Inflammatory macrophage treated with lipopolysaccharide for 1 hour (primary cell): ENCODE measurements around the gene DOCK4.

ENCODE experiments used
- DNase-seq, 2 donors: peaks; one replicate each; pipeline ENCODE4 v3.0.0-alpha.2; 2020 to 2022

DOCK4 gene

DNA sequence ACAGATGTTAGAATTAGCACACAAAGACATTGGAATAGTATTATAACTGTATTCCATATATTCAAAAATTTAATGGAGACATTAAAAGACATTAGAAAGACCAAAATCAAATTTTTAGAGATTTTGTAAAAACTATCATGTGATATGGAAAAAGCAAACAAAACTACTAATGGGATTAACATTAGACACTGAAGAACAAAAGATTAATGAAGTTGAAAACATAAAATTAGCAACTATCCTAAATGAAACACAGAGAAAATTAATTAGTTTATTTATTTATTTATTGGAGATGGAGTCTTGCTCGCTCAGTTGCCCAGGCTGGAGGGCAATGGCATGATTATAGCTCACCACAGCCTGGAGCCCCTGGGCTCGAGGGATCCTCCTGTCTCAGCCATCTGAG is 158.8 kb downstream of the DOCK4 start:
- no peak for DNase-seq

DNA sequence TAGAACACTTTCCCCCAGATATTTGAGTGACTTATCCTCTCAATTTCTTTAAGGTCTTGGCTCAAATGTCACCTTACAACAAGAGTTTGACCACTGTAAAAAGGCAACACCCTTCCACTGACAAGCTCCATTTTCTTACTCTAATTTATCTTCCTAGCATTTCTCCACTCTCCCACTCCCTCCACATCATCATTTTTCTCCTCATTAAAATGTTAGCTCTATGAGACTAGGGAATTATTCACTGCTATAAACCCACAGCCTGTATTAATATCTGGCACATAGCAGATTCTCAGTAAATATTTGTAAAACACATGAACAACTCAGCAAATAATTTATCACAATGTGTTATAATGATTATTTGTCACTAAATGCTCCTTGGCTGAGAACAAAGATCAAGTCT is 161.0 kb downstream of the DOCK4 start:
- no peak for DNase-seq

DNA sequence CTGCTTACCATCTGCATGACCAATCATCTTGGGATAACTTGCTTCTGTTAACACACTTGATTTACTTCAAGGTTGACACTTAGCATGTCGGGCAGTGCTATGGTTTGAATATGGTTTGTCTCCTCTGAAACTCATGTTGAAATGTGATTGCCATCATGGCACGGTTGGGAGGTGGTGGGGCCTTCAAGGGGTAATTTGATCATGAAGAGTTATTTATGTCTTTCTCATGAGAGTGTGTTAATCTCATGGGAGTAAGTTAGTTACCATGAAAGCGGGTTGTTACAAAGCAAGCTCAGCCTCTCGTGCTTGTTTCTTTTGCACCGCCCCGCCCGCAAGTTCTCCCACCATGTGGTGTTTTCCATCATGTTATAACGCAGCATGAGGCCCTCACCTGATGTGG is 163.6 kb downstream of the DOCK4 start:
- DNase-seq, result no peak

DNA sequence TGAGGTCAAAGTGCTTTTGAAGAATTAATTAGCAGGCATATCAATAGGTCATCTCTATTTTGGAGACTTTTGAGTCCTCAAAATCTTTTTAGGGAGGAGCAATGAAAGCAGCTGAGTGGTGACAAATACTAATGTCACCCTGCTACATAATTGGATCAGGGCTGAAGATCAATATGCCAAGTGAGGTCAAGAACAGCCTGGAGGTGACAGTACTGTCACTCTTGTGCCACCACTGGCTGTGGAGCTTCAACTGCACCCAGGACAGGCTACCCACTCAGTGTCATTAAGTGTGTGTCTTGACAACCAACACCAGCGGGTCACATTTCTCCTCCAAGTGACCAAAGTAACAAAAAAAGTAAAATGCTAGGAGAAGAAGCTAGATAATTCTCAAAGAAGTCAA is 167.8 kb downstream of the DOCK4 start:
- DNase-seq, result no peak

DNA sequence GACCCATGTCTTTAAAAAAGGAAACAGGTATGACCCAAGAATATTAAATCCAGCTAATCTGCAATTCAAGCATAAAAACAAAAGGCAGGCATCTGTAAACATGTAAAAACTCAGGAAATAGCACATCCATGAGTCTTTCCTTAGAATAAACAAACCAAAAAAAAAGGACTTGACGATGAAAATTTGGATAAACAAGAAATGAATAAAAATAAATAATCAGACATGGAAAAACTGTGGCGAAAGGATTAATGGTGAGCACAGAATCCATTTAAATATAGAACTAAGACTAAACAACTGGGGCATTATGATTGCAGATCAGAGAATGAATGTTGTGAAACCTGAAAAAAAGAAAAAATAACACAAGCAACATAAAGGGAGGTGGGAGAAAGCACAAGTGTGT is 170.1 kb downstream of the DOCK4 start:
- no peak for DNase-seq

DNA sequence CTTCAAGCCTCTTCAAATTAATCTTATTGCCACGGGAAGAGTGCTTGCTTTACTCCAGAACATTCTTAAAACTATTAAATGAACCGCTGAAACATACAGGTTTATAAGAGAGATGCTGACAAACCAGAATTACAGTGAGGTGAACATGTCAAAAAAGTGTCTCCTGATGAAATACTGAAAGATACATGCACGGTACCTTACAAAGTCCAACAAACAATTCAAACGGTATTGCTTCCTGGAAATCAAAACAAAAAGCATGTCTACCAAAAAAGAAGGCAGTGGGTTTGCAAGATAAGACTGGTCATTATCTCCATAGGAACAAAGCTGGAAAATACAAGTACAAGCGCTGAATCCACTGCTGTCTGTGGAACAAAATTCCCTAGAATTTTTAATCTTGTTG is 174.5 kb downstream of the DOCK4 start:
- no peak for DNase-seq

DNA sequence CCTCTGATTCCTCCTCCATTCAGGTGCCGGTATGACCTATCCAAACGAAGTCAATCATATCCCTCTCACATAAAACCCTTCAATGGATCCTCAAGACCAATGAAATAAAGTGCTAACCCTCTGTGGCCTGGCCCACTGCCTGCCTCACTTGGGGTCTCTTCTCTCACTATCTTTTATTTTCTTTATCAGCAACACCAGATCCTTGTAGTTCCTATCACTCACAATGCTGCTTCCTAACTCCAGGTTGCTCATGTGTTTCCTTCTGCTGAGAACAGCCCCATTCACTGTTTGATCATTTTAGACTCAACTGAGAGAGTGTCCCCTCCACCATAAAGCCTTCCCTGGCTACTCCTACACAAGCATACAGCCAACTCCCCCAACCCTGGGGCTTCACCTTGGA is 180.6 kb downstream of the DOCK4 start:
- DNase-seq, result no peak

DNA sequence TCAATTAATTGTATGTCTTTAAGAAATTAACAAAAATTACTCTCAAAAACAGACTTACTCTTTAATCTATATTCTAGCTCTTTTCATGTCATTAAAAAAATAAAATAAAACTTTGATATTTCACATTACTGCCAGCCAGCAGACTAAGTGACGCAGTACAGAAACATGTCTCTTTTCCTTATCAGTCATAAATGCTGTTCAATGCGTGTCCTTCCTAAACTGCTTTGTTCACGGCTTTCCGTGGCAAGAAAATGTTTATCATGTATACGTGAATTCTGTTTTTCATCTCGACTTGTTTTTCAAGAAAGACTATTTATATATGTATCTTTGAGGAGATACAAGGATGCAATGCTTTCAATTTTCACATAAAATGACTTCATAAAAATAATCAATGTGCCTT is 182.4 kb downstream of the DOCK4 start:
- DNase-seq, result no peak

DNA sequence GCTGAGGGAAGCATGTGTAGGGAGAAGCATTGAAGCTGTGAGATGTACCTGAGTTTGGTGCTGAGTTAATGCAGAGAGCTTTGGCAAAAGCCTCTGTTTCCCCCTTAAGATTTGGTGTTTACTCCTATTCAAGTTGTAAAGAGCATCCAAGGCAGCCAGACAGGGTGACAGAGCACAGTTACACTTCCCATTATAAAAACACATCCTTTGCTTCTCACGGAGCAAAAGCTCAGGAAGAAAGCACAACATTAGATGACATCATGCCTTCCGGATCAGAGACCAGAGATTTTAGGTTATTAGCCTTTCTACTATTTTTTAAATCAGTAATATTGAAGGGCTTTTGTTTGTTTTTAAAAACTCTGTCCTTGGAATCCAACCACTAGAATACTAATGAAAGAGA is 182.9 kb downstream of the DOCK4 start:
- no peak for DNase-seq

DNA sequence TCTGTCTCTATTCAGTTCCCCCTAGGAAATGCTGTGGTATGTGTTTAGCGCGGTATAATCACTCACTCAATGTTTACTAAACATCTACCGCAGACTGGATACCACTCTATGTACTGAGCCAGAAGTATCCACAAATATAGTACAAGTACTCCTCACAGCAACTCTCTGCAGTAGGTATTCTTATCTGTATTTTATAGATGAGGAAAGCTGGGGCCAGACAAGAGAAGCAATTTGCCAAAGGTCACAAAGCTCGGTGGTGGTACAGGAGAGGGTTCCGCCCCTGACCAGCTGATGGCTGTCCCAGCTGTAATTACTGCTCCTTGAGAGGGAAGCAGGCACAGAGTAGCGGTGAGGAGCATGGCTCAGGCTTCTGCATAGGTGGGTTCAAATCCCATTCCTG is 184.1 kb downstream of the DOCK4 start:
- no peak for DNase-seq

DNA sequence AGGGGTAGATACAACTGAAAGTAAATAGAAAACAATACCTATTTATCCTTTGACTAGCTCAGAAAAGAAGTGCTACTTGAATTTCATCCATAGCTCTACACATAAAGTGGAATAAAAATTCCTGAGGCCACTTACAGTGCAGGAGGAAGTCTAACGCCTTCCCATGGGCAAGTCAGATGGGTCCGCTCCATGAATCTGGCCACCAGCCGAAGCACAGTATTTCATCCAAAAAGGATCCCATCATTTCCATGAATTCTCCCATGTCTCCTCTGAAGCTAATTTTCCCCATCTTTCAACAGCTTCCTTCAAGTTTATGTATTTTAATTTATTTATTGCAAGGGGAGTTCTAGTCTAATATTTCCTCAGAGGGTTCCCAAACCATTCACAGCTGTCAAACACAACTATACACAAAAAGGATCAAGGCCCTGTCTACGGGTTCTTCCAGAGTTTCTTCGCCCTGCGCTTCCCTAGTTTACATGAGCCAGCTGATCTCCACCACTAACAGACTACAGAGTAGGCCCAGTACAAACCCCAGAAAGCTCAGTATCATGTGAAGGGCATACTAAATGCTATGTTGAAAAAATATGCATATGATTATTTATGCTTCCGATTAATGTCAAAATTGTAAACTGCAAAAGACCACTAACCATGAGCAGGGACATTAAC is 184.7 kb downstream of the DOCK4 start:
- DNase-seq, result no peak

DNA sequence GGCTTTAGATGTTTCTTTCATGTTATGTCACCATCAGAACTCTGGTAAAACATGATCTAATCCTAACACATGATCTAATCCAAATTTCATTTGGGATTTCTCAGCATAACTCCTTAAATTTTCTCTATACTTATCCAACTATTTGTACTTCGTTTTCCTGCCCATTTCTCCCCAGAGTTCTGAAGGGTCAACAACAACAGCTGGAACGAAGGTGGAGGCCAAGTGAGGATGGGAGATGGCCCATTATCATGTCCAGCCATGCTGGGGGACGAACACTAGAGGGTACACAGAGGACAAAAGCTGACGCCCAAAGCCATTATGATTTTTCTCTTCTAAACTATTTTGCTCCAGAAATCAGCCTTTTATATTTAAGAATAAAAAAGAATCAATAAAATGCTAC is 185.4 kb downstream of the DOCK4 start:
- DNase-seq, result no peak

DNA sequence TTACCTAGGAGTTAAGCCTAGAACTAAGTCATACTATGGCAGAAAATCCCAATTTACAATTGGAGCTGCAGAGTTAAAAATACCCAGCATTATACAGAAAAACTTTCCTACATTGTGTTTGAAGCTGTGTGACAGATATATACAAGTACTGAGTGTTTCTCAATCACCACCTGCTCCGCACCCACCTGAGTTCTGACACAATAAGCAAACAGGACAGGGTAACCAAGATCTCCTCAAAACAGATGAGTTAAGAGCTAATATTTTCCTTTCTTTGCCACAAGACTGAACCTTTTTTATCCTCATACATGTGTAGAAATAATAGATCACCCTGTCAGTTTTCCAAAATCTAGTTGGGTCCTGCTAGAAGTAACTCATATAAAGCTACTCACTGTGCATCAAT is 186.3 kb downstream of the DOCK4 start:
- DNase-seq, result no peak

DNA sequence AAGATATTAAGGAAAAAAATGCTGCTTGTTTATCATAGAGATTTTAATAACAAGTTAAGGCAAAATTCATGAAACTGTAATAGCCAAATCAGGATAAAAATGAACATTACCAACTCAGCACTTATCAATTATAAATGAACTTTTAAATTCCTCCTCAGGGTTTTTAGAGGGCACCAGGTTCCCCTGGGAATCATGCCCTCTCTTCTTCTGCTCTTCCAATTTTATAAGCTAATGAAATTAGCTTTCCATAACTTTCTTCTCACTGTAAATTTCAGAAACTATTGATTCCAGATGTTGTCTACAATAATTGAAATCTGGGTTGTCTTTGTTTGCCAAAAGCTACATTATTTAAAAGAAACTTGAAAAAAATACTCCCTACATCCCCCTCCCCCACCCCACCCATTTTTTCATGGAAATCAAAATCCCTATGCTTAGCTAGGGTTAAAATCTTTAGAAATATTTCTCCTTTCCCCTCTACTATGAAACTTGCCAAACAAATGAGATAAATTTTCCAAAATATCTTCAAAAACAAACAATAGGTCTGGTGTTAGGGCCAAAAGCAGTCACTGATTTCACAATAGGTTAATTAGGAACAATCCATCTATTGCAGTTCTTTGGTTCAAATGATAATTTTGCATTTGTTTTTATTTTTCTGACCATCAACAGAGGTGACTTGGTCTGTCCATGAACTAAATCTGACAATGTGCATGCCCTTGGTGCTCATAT is 187.7 kb downstream of the DOCK4 start:
- no peak for DNase-seq

DNA sequence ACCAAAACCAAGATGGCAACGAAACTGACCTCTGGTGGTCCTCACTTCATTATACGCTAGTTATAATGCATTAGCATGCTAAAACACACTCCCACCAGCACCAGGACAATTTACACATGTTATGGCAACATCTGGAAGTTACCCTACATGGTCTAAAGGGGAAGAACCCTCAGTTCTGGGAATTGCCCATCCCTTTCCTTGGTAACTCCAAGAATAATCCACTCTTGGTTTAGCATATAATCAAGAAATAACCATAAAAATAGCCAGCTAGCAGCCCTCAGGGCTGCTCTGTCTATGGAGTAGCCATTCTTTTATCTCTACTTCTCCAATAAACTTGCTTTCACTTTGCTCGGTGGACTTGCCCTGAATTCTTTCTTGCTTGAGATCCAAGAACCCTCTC is 191.1 kb downstream of the DOCK4 start:
- peak; percentile 64 to 69 for DNase-seq

DNA sequence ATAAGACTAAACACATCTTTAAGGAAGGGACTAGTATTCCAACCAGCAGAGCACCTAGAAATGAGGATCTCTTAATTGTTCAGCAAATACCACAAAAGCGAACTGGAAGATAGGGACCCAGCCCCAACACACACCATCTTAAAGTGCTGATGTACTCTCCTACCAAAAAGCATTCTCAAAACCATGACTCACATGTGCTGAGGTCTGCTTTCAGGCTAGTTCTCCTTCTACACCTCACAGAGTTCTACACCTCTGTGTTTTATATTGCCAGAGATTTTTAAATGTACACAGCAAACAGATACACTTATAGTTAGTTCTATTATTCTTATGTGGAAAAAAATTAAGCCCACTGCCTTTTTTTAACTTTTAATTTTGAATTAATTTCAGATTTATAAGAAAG is 191.9 kb downstream of the DOCK4 start:
- DNase-seq, result no peak

DNA sequence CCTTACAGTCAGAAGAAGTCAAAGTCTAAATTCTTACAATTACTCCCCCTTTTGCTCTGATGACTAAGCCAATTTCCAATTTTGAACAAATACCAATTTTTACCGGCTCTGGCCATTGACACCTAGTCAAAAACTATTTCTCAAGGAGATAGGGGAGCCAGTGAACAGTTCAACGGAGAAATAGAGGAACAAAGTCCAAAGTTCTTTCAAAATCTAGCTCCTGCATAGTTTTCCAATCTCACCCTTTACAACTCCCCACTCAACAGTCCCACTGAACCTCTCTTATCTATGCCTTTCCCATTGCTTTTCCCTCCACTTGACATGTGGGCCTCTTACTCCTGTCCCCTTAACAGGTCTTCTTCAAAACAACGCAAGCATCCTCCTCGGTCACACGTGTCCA is 192.9 kb downstream of the DOCK4 start:
- no peak for DNase-seq

DNA sequence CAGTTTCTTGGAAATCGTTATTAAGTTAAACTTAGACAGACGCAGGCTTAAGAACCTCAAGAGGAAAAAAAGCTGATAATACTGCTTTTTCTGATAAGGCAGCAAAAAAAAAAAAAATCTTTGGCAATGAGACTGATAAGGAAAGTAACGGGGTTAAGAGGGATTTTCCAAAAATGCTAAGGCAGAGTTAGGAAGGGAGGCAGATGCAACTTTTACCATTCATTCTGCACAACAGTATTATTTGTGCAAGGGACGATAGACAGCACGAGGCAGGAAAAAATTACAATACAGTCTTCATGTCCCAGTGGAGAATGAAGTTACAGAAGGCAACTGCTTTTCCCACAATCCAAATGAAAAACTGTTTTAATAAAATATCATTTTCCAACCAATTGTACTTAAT is 194.0 kb downstream of the DOCK4 start:
- DNase-seq, result no peak

DNA sequence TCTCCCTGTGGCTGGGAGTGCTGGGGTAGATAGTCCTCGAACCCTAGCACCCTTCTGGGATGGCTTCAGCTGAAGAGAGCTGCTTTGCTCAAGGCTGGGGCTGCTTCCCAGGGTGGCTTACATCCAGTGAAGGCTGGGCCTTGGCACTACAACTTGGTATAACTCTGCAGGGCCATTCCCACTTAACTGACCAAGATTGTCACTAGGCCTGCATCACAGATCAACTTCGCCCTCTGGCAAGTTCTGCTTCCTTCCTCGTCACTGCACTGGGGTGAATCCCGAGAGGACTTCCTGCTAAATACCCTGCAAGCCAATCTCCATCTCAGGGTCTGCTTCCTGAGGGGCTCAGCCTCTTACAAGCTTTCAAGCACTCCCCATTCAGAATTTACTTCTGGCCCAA is 195.2 kb downstream of the DOCK4 start:
- DNase-seq, result no peak

DNA sequence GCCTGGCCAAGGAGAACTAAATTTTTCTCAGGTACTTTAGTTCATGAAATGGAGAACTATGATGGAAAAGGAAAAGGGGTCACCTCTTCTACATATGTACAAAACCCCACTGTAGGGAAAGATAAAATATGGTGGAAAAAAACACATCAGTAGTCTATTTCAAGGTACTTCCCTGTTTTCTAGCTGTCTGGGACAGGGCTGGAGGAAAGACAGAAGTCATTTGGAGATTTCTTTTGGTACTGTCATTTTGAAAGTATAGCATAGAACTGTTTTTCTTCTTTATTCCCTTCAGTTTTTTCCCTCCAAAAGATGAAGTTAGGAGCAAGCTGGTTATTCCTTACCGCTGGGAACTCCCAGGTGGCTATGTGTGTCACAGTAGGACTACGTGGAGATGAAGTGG is 196.1 kb downstream of the DOCK4 start:
- DNase-seq, result no peak

DNA sequence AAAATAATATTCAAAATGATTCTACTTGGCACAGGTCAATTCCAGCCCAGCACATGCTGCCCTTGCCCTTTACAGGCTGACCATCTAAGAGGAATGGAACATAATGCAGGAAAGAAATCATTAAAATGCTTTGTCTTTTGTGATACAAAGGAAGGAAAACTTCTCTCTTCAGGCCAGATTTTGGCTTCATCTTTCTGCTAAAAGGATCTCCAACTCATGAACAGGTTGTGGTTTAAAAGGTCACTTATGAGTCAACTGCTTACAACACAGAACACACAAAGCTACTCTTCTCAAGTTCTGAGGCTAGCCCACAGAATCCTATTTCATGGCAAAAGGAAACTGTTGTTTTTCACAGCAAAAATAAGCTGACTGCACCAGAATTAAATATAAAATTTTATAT is 197.1 kb downstream of the DOCK4 start:
- peak; percentile 27 to 43 for DNase-seq

DNA sequence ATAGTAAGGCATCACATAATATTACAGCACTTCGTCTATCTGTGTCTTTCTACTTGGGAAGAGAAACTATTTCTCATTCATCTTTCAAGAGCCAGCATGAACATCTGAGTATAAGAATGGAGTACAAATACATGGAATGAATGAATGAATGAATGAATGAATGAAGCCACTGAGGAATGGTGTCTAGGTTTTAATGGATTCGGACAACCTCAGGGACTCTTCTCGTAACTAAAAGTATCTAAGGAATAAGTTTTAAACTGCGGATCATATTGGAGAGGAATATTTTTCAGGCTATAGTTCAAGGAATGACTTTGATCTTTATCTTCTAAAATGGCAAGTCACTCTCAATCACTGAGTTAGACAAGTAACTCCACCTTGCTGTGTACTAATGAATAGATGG is 199.0 kb downstream of the DOCK4 start:
- no peak for DNase-seq

DNA sequence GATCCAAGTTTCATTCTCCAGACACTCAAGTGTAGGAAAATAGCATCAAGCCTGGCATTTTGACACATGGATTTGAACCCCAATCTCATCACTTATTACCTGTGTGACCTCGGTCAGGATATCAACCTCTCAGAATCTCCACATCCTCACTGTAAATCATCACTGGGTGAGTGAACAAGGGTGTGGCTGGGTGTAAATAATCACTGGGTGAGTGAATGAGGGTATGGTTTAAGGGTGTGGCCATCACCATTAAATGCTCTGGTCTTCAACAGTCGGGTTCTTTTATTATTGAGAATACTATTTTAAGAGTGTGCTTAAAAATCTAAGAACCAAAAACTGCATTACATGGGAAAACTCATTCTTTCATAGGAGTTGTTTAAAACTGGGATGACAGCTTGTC is 200.1 kb downstream of the DOCK4 start:
- no peak for DNase-seq

DNA sequence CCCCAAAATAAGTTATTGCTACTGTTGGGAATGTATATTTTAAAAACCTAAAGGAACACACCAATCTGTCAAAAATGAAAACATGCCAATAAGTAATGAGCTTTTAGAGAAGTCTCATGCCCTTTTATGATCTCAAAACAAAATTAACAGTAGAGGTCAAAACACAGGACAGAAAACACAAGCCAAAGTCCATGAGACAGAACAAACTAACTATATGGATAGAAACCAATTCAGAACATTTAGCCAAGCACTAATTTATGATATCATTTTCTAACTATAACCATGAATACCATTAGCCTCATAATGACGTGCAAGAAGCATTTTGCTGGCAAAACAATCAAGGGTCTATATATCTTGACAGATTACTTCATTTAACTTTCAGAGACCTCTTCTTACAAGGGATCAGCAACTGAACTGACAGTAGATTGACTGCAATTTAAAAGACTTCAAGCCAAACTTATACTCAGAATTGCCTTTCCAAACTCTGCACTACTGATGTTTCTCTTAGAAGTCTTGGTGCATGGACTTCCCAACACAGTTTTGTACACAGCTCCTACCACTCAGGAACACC is 200.9 kb downstream of the DOCK4 start:
- DNase-seq, result no peak
